Heart right ventricle (tissue), 16 donors: ENCODE data around the gene GRIP2. TPM values are rescaled to one million over a fixed set of nuclear protein-coding genes. Genes with fewer than 3 reads are reported as not detected.

Experiments
- ATAC-seq, 8 donors: fragments of 200-7000 bp; cut with Tn5 transposase; one replicate each; pipeline ENCODE4 v1.9.1; 2020; ENCODE audit warnings: mild to moderate bottlenecking in 8 of 8, moderate library complexity in 8 of 8, moderate number of reproducible peaks in 1 of 8
- DNase-seq, 2 donors: peaks; one replicate each; pipeline ENCODE4 v3.0.0-alpha.2; 2020
- H3K27ac ChIP-seq, 10 donors: fragments of 200-600 bp; sonication (generic) in 2 of 10; one replicate each; pipeline versions ENCODE4 v1.5.0 to v1.8.0; 2020 to 2022; ENCODE audit warnings: mild to moderate bottlenecking in 3 of 10
- H3K27me3 ChIP-seq, 7 donors: fragments of 200-600 bp; one replicate each; pipeline ENCODE4 v1.8.0; 2021 to 2022; ENCODE audit warnings: mild to moderate bottlenecking in 2 of 7
- H3K36me3 ChIP-seq, 9 donors: fragments of 200-600 bp; sonication (generic) in 1 of 9; one replicate each; pipeline versions ENCODE4 v1.5.0 to v1.8.0; 2020 to 2022; ENCODE audit warnings: mild to moderate bottlenecking in 2 of 9
- H3K4me1 ChIP-seq, 9 donors: fragments of 200-600 bp; sonication (generic) in 1 of 9; one replicate each; pipeline versions ENCODE4 v1.5.0 to v1.8.0; 2020 to 2022; ENCODE audit warnings: mild to moderate bottlenecking in 4 of 9
- H3K4me3 ChIP-seq, 10 donors: fragments of 200-600 bp; sonication (generic) in 2 of 10; one replicate each; pipeline versions ENCODE4 v1.5.0 to v1.8.0; 2020 to 2022; ENCODE audit warnings: mild to moderate bottlenecking in 7 of 10, moderate library complexity in 2 of 10
- H3K9me3 ChIP-seq, 11 donors: fragments of 200-600 bp in 10 of 11; sonication (generic) in 2 of 11; one replicate each; pipeline versions ENCODE4 v1.5.0 to v1.8.0; 2013 to 2022; ENCODE audit warnings: mild to moderate bottlenecking in 2 of 11, control low read depth in 1 of 11, moderate library complexity in 1 of 11
- WGBS, 2 donors: extraction: QIAGEN DNeasy Blood & Tissue Kit; methylation state at CpG; one replicate each; pipeline ENCODE4 v1.1.7; 2013; ENCODE audit warnings: inconsistent platforms in 1 of 2; 5-methylcytosine and 5-hydroxymethylcytosine counted together
- intact Hi-C, 10 donors: fragments of 100-400 bp; cut with DNase I; formaldehyde crosslinking; loops; one replicate each; pipeline versions ENCODE4 v1.11.1 to v1.14.2; 2022
- polyA plus RNA-seq, 2 donors: library from polyadenylated mRNA; stranded (reverse); fragments of 200-250 nt; gene quantifications; one replicate each; pipeline ENCODE4 v1.2.3, GENCODE V29; 2013
- total RNA-seq, 10 donors: library from RNA; stranded (reverse); fragmentation: NEBNext Ultra II Directional in 3 of 10; extraction: Animal tissue kit (Norgen Biotek cat#: 25700) in 3 of 10; gene quantifications; one replicate each; pipeline versions ENCODE4 v1.2.1 to v1.2.4, GENCODE V29; 2021 to 2023
- TF ChIP-seq, protein P1 (sequence below), 9 donors: fragments of 200-600 bp; sonication (generic) in 2 of 9; IDR thresholded peaks; one replicate each; pipeline versions ENCODE4 v1.5.0 to v1.8.0; 2021 to 2022; ENCODE audit warnings: antibody characterized with exemption in 9 of 9, mild to moderate bottlenecking in 5 of 9, moderate library complexity in 1 of 9
- donor health status: Arrhythmogenic right ventricular cardiomyopathy.
- donor health status: ischemic (EF 13 %, LVEDD 7.1; RV severe dilation, severe dysfunction).
- donor health status: healthy with polysubstance abuse.
- donor health status: DM: no; HTN: yes; CAD: no.
- donor health status: DM: no; HTN: no; CAD: no.
- donor health status: ischemic (EF 25% LVEDD 6.9; RV normal size, moderate dysfunction).
- donor health status: ischemic (EF 25% LVEDD 5.7; RV mildly dilated, moderate dysfunction).
- donor health status: healthy.
- donor health status: DM: yes; HTN: yes; CAD: no.
- donor health status: Ischemic cardiomyopathy.
- donor health status: ischemic (EF 35%, LVEDD 5.7; RV mildly dilated, moderate dysfunction).
- donor health status: nonischemic (EF 11% LVEDD 7.7; RV severe dilation, severe dysfunction).
- donor health status: DM: yes; HTN: yes; CAD: no.
- donor health status: PGD.
- donor health status: ischemic (EF 29% LVEDD 5.4; RV normal size, mild dysfunction).
- donor health status: nonischemic (EF 23%, LVEDD 6.1; RV moderate dilation, normal function).

The GRIP2 gene
- total and polyA plus RNA-seq, 12 donors = 7.4 to 70.1 (median 39.4) TPM

DNA sequence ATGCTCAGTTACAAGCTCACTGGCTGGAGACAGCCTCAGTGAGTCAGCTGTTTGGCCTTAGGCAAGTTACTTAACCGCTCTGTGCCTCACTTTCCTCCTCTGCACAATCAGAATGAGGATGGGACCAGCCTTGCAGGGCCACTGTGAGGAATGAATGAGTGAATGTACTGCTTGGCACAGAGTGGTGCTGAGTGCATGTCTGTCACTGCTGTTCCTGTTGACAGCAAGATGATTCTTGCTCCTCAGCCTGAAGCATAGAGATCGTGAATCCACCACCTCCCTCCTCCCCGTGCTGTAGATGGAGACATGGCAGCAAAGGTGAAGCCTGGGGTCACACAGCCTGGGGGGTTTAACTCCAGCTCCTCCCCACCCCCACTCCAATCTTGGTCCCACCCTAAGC lies 14.6 kb upstream of the GRIP2 start:
- no peaks in the 10 kb centered on the region for H3K36me3 ChIP-seq
- intact Hi-C loops = loop anchor here in 2 of 10 donors (5.0 to 10.0 kb wide), 2 partner anchors 93 to 350 kb away; no protein-coding TSS in a partner anchor
- TF ChIP-seq, protein P1, sequence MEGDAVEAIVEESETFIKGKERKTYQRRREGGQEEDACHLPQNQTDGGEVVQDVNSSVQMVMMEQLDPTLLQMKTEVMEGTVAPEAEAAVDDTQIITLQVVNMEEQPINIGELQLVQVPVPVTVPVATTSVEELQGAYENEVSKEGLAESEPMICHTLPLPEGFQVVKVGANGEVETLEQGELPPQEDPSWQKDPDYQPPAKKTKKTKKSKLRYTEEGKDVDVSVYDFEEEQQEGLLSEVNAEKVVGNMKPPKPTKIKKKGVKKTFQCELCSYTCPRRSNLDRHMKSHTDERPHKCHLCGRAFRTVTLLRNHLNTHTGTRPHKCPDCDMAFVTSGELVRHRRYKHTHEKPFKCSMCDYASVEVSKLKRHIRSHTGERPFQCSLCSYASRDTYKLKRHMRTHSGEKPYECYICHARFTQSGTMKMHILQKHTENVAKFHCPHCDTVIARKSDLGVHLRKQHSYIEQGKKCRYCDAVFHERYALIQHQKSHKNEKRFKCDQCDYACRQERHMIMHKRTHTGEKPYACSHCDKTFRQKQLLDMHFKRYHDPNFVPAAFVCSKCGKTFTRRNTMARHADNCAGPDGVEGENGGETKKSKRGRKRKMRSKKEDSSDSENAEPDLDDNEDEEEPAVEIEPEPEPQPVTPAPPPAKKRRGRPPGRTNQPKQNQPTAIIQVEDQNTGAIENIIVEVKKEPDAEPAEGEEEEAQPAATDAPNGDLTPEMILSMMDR (IDR thresholded peaks at IDR 0.05) = no peak
- H3K9me3 ChIP-seq = no peaks in the 10 kb centered on the region
- peak in 1 of 8 donors; percentile 11 for ATAC-seq
- no peak for DNase-seq
- H3K27me3 ChIP-seq = peaks cover 0 to 29% (median 11%) of the 10 kb centered on the region in 7 donors
- H3K4me3 ChIP-seq = peak overlapping the region in 1 of 10 donors; percentile 52
- H3K27ac ChIP-seq = no peak overlapping the region
- H3K4me1 ChIP-seq = peaks cover 0 to 40% (median 17%) of the 10 kb centered on the region in 9 donors
- 66 to 77% methylated on average over 3 of the region's 3 CpGs for WGBS, 2 donors

DNA sequence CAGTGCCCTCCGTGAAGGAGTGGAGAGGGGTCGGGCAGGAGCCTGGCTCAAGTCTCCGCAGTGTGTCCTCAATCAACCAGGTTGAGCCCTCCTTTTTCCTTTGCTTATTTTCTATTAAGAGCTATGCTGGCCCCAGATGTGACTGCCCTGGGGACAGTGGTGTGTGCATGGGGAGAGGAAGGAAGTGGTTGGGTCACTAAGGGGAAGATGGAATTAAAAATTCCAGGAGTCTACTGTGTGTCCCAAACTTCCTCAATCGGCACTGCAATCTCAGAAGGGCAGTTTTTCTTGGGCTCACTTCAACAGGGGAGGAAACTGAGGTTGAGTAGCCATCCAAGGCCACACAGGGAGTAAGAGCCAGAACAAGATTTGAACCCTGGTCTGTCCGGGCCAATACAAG lies 13.7 kb upstream of the GRIP2 start:
- intact Hi-C loops = loop anchor here in 1 of 10 donors (10.0 kb wide), 1 partner anchor 349 kb away; no protein-coding TSS in a partner anchor
- WGBS, 2 donors = 55 to 58% methylated on average over 5 of the region's 5 CpGs
- H3K4me3 ChIP-seq = no peak overlapping the region
- peaks cover 0 to 29% (median 11%) of the 10 kb centered on the region in 7 donors for H3K27me3 ChIP-seq
- no peaks in the 10 kb centered on the region for H3K36me3 ChIP-seq
- DNase-seq = no peak
- H3K4me1 ChIP-seq = peaks cover 0 to 40% (median 17%) of the 10 kb centered on the region in 9 donors
- TF ChIP-seq, protein P1 (IDR thresholded peaks at IDR 0.05) = no peak
- H3K9me3 ChIP-seq = no peaks in the 10 kb centered on the region
- no peak overlapping the region for H3K27ac ChIP-seq
- no peak for ATAC-seq

DNA sequence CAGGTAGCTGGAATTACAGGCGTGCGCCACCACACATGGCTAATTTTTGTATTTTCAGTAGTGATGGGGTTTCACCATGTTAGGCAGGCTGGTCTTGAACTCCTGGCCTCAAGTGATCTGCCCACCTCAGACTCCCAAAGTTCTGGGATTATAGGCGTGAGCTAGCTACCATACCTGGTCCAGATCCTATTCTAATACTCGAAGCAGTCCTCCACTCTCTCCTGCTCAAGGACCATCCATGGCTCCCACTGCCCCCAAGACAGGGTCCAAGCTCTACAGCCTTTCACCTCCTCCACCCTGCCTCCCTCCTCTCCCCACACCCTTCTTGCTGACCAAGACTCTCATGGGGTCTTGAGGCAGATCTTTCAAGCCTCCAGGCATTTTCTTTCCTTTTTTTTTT lies 12.6 kb upstream of the GRIP2 start:
- no peaks in the 10 kb centered on the region for H3K36me3 ChIP-seq
- H3K9me3 ChIP-seq = no peaks in the 10 kb centered on the region
- ATAC-seq (no peak), DNase-seq (no peak)
- no peak overlapping the region for H3K27ac ChIP-seq
- H3K27me3 ChIP-seq = peaks cover 0 to 29% (median 11%) of the 10 kb centered on the region in 7 donors
- WGBS, 2 donors = 94 to 96% methylated on average over 4 of the region's 4 CpGs
- intact Hi-C loops = loop anchor here in 2 of 10 donors (1.0 to 10.0 kb wide), 2 partner anchors 43 to 348 kb away; no protein-coding TSS in a partner anchor
- TF ChIP-seq, protein P1 (IDR thresholded peaks at IDR 0.05) = no peak
- peaks cover 0 to 50% (median 26%) of the 10 kb centered on the region in 9 donors for H3K4me1 ChIP-seq
- no peak overlapping the region for H3K4me3 ChIP-seq

DNA sequence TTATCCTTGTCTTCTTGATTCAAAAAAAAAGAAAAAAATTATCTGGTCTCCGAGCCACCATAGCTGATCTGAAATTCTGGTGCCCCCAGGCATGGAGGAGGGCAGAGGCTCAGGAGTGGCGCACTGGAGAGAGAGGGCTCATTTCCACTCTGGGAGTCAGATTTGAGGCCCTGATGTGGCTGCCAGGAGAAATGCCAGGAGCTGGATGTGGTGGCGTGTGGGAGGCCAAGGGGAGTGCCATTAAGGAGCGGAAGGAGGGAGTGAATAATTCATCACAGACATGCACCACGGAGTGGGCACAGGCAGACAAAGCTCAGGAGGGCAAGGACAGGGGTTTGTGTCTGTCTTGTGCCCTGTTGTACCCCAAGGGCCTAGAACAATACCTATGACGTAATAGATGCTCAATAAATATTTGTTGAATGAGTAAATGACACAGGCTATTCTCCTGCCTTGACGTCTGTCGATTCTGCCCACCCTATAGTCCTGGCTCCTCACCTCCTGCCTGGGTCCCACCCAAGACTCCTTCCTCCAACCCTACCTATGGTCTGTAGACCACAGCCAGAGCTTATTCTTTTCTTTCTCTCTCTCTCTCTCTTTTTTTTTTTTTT lies 12.0 kb upstream of the GRIP2 start:
- Histone ChIP-seq H3K4me3 (no peak overlapping the region), H3K4me1 (peaks cover 0 to 54% (median 23%) of the 10 kb centered on the region in 9 donors), H3K27ac (no peak overlapping the region), H3K36me3 (no peaks in the 10 kb centered on the region), H3K27me3 (peaks cover 0 to 28% (median 11%) of the 10 kb centered on the region in 7 donors), H3K9me3 (no peaks in the 10 kb centered on the region)
- TF ChIP-seq, protein P1 (IDR thresholded peaks at IDR 0.05) = no peak
- WGBS, 2 donors = 86 to 90% methylated on average over 8 of the region's 8 CpGs
- ATAC-seq (no peak), DNase-seq (no peak)
- intact Hi-C loops = loop anchor here in 2 of 10 donors (1.0 to 10.0 kb wide), 2 partner anchors 43 to 347 kb away; no protein-coding TSS in a partner anchor
